Aorta (tissue), 5 donors: Measurements from ENCODE around the gene MUSK. TPM values are rescaled to one million over a fixed set of nuclear protein-coding genes. Genes with fewer than 3 reads are reported as not detected.

Source experiments
- ATAC-seq: fragments of 200-7000 bp; cut with Tn5 transposase; one replicate; pipeline ENCODE4 v1.9.1; 2022; ENCODE audit warnings: moderate library complexity; ENCODE audit not compliant: low FRiP score
- DNase-seq, 2 donors: peaks; one replicate each; pipeline ENCODE4 v3.0.0-alpha.2; 2020
- H3K27ac ChIP-seq, 2 donors: one replicate each; pipeline ENCODE4 v1.5.1; 2013; ENCODE audit warnings: low read length in 2 of 2, mild to moderate bottlenecking in 2 of 2, moderate library complexity in 2 of 2, control low read depth in 1 of 2, inconsistent platforms in 1 of 2, low read depth in 1 of 2
- H3K27me3 ChIP-seq, 2 donors: one replicate each; pipeline ENCODE4 v1.6.1; 2013; ENCODE audit warnings: control low read depth in 1 of 2, low read length in 1 of 2, mild to moderate bottlenecking in 1 of 2, moderate library complexity in 1 of 2; ENCODE audit not compliant: insufficient read depth in 2 of 2, control insufficient read depth in 1 of 2
- H3K36me3 ChIP-seq, 2 donors: one replicate each; pipeline ENCODE4 v1.6.1; 2013; ENCODE audit warnings: control low read depth in 1 of 2, low read length in 1 of 2, mild to moderate bottlenecking in 1 of 2; ENCODE audit not compliant: insufficient read depth in 2 of 2, control insufficient read depth in 1 of 2
- H3K4me1 ChIP-seq, 2 donors: one replicate each; pipeline ENCODE4 v1.6.1; 2013; ENCODE audit warnings: low read length in 2 of 2, control low read depth in 1 of 2, mild to moderate bottlenecking in 1 of 2, moderate library complexity in 1 of 2; ENCODE audit not compliant: insufficient read depth in 2 of 2, control insufficient read depth in 1 of 2
- H3K4me3 ChIP-seq, 2 donors: one replicate each; pipeline ENCODE4 v1.5.1; 2013; ENCODE audit warnings: low read length in 2 of 2, control low read depth in 1 of 2, mild to moderate bottlenecking in 1 of 2
- H3K9me3 ChIP-seq: one replicate; pipeline ENCODE4 v1.6.1; 2013; ENCODE audit warnings: mild to moderate bottlenecking, low read length; ENCODE audit not compliant: control insufficient read depth
- WGBS, 2 donors: extraction: QIAGEN DNeasy Blood & Tissue Kit; methylation state at CpG; one replicate each; pipeline ENCODE4 v1.1.7; 2013; 5-methylcytosine and 5-hydroxymethylcytosine counted together
- intact Hi-C, 2 donors: fragments of 100-400 bp; cut with DNase I; formaldehyde crosslinking; loops; one replicate each; pipeline versions ENCODE4 v1.14.2 to v1.15.0; 2022
- long read RNA-seq, 2 donors: library from polyadenylated mRNA; unstranded; transcript quantifications; one replicate each; pipeline ENCODE4 v2.0.0, GENCODE V29; 2020 to 2021
- polyA plus RNA-seq, 2 donors: library from polyadenylated mRNA; stranded (reverse); fragments of 200-250 nt; gene quantifications; one replicate each; pipeline ENCODE4 v1.2.3, GENCODE V29; 2013
- total RNA-seq, 2 donors: library from RNA; stranded (reverse); fragmentation: NEBNext Ultra II Directional; extraction: Animal tissue kit (Norgen Biotek cat#: 25700); gene quantifications; one replicate each; pipeline ENCODE4 v1.2.1, GENCODE V29; 2021
- donor health status: healthy with polysubstance abuse.
- donor health status: Bipolar disorder and iron deficiency.
- donor health status: DM: no; HTN: no; CAD: no.
- donor health status: DM: no; HTN: no; CAD: no.
- donor health status: DM: yes; HTN: yes; CAD: no.

The MUSK gene
- total RNA-seq (1 to 10 TPM; 1.6 to 1.7 TPM), polyA plus RNA-seq (under 1 TPM in 1 of 2 donors, not detected in 1; 0.31 TPM)
- long read RNA-seq, donor 1, partial matches to known transcripts, result 2 of 7 reads
- long read RNA-seq, donor 1, other reads (novel, unspliced or antisense), result 5 of 7 reads
- long read RNA-seq, donor 2, partial matches to known transcripts, result 1 of 11 reads
- long read RNA-seq, donor 2, other reads (novel, unspliced or antisense), result 10 of 11 reads

DNA sequence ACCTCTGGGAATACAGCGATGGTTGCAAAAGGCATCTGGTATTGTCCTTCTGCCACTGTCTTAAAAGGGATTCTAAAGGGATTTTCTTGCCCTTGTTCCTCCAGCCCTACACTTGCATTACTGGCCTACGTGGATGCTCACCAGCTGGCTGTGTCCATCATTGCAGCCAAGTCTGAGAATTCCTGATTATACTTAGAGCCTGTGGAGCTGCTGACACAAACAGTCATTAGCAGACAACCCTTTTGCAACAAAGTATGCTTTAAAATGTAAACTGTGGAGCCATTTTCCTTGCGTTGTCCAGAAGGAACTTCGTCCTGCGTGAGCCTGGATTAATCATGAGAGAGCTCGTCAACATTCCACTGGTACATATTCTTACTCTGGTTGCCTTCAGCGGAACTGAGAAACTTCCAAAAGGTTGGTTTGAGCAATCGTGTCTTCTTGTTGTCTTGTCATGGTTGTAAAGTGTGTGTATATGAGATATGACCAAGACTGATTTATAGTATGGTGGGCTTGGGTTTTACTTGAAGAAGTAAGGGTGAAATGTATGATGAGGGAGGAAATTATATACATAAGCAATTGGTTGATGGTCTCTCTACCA, at the start of gene MUSK:
Gene MUSK (plus strand): TSS at position 222 of the 598 bp plus-strand sequence. CDS start 114 bp downstream, at position 336.
- intact Hi-C loops, result no loop called here
- DNase-seq (no peak), ATAC-seq (no peak)
- Histone ChIP-seq H3K4me3 (peak within 1 kb of the TSS in 1 of 2 donors; percentile 26), H3K36me3 (no peaks in the 10 kb centered on the region), H3K4me1 (no peaks in the 10 kb centered on the region), H3K27ac (no peak within 1 kb of the TSS), H3K9me3 (no peaks in the 10 kb centered on the region), H3K27me3 (no peaks in the 10 kb centered on the region)
- WGBS, 2 donors, result 88 to 91% methylated on average over 8 of the region's 8 CpGs

- H3K27ac ChIP-seq, result no peak overlapping the region
- ATAC-seq, result no peak
- H3K9me3 ChIP-seq, result no peaks in the 10 kb centered on the region
- H3K27me3 ChIP-seq, result no peaks in the 10 kb centered on the region
- intact Hi-C loops, result loop anchor here (10.0 kb wide), 1 partner anchor 435 kb away; no protein-coding TSS in a partner anchor
- H3K4me3 ChIP-seq, result no peak overlapping the region
- DNase-seq, result no peak
- H3K4me1 ChIP-seq, result no peaks in the 10 kb centered on the region
- H3K36me3 ChIP-seq, result no peaks in the 10 kb centered on the region
These were observed 48.8 kb upstream of the MUSK start for GRCh38 chr9:110619831-110620230.

- H3K9me3 ChIP-seq, result no peaks in the 10 kb centered on the region
These were observed 47.9 kb upstream of the MUSK start for GRCh38 chr9:110620726-110621125.

DNA sequence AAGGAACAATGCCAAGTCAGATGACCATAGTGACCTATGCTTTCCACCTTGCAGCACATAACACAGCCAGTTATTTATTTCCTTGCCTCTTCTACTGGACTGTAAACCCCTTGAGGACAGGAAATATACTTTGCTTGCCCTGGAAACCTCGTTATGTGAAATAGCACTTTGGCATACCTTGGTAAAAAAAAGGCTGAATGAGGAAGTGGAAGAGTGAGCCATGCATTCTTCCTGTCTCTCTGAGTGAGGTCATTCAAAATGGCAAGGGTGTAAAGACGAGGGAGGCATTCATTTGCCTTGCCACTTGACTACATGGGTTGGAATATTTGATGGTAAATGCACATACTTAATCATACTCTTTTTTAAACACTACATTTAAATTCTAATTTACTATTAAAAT, 46.2 kb upstream of the MUSK start:
- peaks cover 0 to 6% of the 10 kb centered on the region in 2 donors for H3K4me1 ChIP-seq
- H3K27me3 ChIP-seq, result no peaks in the 10 kb centered on the region
- no peak overlapping the region for H3K4me3 ChIP-seq
- no peaks in the 10 kb centered on the region for H3K9me3 ChIP-seq
- H3K36me3 ChIP-seq, result no peaks in the 10 kb centered on the region
- ATAC-seq, result no peak
- intact Hi-C loops, result loop anchor here (2.0 to 10.0 kb wide), 3 partner anchors 170 to 438 kb away; no protein-coding TSS in a partner anchor
- no peak for DNase-seq
- 86 to 89% methylated on average over 2 of the region's 2 CpGs for WGBS, 2 donors
- no peak overlapping the region for H3K27ac ChIP-seq

More at GRCh38 chr9:110620726-110621125, 47.9 kb upstream of the MUSK start:
- Histone ChIP-seq H3K4me1 (no peaks in the 10 kb centered on the region), H3K4me3 (no peak overlapping the region), H3K27me3 (no peaks in the 10 kb centered on the region), H3K27ac (no peak overlapping the region), H3K36me3 (no peaks in the 10 kb centered on the region)
- 25 to 26% methylated on average over 3 of the region's 3 CpGs for WGBS, 2 donors
- ATAC-seq (no peak), DNase-seq (no peak)
- intact Hi-C loops, result loop anchor here in 1 of 2 donors (10.0 kb wide), 1 partner anchor 436 kb away; no protein-coding TSS in a partner anchor

GRCh38 chr9:110623462-110624025, 45.0 kb upstream of the MUSK start:
- intact Hi-C loops, result loop anchor here (2.0 to 10.0 kb wide), 3 partner anchors 171 to 439 kb away; no protein-coding TSS in a partner anchor
- DNase-seq (no peak), ATAC-seq (peak; percentile 64)
- 20 to 25% methylated on average over 3 of the region's 3 CpGs for WGBS, 2 donors
- peaks cover 0 to 6% of the 10 kb centered on the region in 2 donors for H3K4me1 ChIP-seq
- H3K4me3 ChIP-seq, result no peak overlapping the region
- H3K9me3 ChIP-seq, result no peaks in the 10 kb centered on the region
- H3K27me3 ChIP-seq, result no peaks in the 10 kb centered on the region
- H3K27ac ChIP-seq, result no peak overlapping the region
- H3K36me3 ChIP-seq, result no peaks in the 10 kb centered on the region

DNA sequence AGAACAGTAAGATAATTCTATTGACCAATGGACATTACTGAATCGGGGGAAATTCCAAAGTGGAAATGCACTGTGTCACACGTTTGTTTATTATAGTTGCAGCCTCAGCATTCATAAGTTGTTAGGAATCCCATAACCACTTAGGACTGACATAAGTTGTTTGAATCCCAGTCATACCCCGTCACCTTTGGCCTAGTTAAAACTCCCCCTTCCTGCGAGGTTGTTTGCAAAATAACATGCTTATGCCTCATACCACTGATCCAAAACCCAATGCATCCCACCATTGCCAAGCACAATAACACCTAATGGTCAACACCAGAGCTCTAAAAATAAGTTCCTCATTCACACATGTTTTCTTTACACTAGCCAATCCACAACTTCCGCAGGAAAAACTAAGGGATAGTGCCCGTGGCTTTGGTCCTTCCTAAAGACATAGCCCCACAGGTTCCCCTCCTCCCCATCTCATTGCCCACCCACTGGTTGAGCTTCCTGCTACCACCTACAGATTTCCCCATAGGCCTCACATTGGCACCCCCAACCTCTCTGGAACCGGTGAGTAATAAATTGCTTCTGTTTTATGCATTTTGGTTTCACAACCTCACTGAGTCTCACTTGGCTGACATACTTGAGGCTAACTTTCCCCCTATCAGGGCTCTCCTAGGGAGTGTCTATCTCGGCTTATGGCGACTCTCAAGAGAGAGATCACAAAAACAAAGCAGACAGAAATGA, 42.3 kb upstream of the MUSK start:
- intact Hi-C loops, result loop anchor here in 1 of 2 donors (10.0 kb wide), 1 partner anchor 441 kb away; no protein-coding TSS in a partner anchor
- H3K4me3 ChIP-seq, result no peak overlapping the region
- peak overlapping the region in 1 of 2 donors; percentile 25 for H3K27ac ChIP-seq
- WGBS, 2 donors, result 21 to 26% methylated on average over 9 of the region's 9 CpGs
- ATAC-seq (no peak), DNase-seq (peak in 1 of 2 donors; percentile 45)
- no peaks in the 10 kb centered on the region for H3K36me3 ChIP-seq
- H3K9me3 ChIP-seq, result peaks cover 1% of the 10 kb centered on the region
- peaks cover 0 to 6% of the 10 kb centered on the region in 2 donors for H3K4me1 ChIP-seq
- H3K27me3 ChIP-seq, result no peaks in the 10 kb centered on the region

DNA sequence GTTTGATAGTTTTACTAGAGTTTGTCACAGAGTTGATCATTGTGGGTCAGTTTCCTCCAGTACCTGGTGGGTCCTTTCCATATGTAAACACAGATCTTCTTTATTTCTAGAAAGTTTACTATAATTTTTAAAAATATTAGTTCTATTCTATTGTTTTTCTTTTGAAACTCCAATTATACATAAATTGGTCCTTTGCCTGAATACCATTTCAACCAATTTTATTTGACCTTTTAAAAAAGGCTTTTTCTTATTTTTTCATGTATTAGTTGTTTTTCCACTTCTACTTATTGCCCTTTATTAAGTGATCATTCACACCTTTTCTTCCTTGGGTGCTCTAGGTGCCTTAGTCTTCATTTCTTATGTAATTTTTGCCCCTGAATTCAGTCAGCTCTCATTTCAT, 33.0 kb upstream of the MUSK start:
- intact Hi-C loops, result loop anchor here (5.0 kb wide), 2 partner anchors 667 to 762 kb away; no protein-coding TSS in a partner anchor
- Histone ChIP-seq H3K27me3 (no peaks in the 10 kb centered on the region), H3K27ac (no peak overlapping the region), H3K36me3 (no peaks in the 10 kb centered on the region), H3K4me1 (no peaks in the 10 kb centered on the region), H3K4me3 (no peak overlapping the region), H3K9me3 (no peaks in the 10 kb centered on the region)
- DNase-seq (no peak), ATAC-seq (no peak)

- no peak overlapping the region for H3K27ac ChIP-seq
- 30 to 38% methylated on average over 4 of the region's 4 CpGs for WGBS, 2 donors
- H3K36me3 ChIP-seq, result no peaks in the 10 kb centered on the region
- intact Hi-C loops, result loop anchor here (2.0 to 5.0 kb wide), 3 partner anchors 660 to 759 kb away; no protein-coding TSS in a partner anchor
- no peaks in the 10 kb centered on the region for H3K9me3 ChIP-seq
- DNase-seq (no peak), ATAC-seq (no peak)
- H3K4me3 ChIP-seq, result no peak overlapping the region
- H3K27me3 ChIP-seq, result no peaks in the 10 kb centered on the region
- H3K4me1 ChIP-seq, result no peaks in the 10 kb centered on the region
These were observed 30.1 kb upstream of the MUSK start for GRCh38 chr9:110638381-110638954.
